ENCODE results near the gene EIF4E.
"Not testable (repeated sequence)": the region's sequence is repeated elsewhere in the genome, so short reads cannot be mapped to it uniquely, and the experiment has no call there.

EIF4E gene

GRCh38 chr4:98930311-98930865 lies 1.5 kb upstream of the EIF4E start:
- no peak for DNase-seq (ENCODE audit: low spot score)

DNA sequence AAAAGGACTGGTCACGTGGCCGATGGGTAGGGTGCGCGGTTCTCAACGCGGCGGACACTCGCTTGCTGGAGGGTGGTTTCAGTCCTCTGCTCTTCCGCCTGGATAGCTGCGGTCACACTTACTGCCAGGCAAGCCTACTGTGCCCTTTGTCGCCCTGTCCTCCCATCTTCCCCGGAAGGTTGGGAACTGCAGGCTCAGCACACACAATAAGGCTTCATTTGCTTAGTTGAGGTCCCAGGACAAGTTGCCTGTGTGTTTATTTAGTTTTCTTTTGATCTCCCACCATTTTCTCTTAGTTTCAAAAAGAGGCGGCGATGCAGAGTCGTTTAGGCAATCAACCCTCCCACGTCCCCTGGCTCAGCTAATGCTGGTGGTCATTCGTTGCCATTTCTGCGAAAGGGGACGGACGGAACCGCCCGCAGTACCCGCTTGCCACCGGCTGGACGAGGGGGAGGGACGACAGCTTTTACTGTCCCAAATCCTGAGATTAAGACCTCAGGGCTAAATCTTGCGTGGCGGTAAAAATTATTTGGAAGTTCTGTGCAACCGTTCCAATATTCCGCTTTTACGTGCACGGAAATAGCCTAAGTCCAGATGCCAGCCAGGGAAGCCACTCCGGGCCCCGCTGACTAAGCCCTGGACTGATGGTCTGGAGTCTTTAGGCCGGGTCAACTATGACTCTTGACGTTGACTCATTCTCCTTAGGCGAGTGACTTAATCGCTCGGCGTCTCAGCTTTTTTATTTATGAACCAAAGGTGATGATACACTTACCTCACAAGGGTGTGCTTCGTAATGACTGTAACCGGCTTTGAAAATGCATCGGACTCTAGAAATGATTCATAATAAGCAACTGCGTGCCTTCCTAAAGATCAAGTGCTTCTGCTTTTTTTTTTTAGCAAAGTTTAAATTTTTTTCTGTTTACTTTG lies 671 bp upstream of the EIF4E start:
- peak; percentile 68 for DNase-seq (ENCODE audit: low spot score)

DNA sequence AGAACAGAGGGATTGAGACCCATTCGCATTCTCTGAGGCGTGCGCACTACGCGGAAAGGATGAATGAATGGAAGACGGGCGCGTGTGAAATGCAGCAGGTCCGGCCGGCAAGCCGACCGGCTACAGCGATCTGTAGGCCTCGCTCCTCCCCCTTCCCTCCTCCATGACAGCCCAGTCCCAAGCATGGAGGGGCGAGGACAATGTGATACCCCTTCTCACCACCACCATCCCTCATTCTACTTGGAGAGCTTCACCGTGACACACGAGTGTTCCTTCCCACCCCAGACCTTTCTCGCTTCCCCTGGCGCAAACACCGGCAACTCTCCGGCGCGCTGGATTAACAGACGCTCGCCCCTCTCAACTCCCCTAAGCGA lies 815 bp downstream of the EIF4E start:
- DNase-seq (ENCODE audit: low spot score), result peak; percentile 79

GRCh38 chr4:98926257-98926656 lies 2.7 kb downstream of the EIF4E start:
- DNase-seq (ENCODE audit: low spot score), result not testable (repeated sequence)

GRCh38 chr4:98921292-98921691 lies 7.6 kb downstream of the EIF4E start:
- DNase-seq (ENCODE audit: low spot score), result no peak

- no peak for DNase-seq (ENCODE audit: low spot score)
Measured at GRCh38 chr4:98919996-98920395, 8.9 kb downstream of the EIF4E start.

DNA sequence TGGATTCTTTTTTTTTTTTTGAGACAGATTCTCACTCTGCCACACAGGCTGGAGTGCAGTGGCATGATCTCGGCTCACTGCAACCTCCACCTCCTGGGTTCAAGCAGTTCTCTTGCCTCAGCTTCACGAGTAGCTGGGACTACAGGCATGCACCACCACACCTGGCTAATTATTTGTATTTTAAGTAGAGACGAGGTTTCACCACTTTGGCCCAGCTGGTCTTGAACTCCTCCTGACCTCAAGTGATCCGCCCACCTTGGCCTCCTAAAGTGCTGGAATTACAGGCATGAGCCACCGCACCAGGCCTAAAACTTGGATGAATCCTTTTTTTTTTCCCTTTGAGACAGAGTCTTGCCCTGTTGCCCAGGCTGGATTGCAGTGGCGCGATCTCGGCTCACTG lies 18.2 kb downstream of the EIF4E start:
- not testable (repeated sequence) for DNase-seq (ENCODE audit: low spot score)

GRCh38 chr4:98909646-98910401 lies 19.1 kb downstream of the EIF4E start:
- no peak for DNase-seq (ENCODE audit: low spot score)

DNA sequence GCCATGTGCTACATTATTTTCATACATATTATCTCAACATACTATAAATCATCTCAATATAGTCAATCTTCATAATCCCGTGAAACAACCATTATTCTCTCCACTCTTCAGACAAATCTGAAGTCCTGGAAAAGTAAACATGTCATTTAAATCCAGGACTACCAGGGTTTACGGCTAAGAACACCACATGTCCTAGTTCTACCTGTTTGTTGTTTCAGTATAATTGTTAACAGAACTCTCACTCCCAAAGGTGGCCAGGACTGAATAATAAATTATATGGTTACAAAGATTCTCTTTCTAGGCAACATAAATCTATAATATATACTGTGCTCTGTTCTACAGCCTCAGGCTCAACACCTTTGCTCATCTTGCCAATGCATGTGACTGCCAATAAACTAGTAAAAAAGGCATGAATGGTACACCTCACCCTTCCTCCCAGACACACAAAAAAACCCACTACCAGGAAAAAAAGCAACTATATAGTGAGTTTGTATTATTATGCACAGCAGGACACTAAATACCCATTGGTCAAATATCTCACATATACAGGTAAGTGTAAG lies 20.1 kb downstream of the EIF4E start:
- DNase-seq (ENCODE audit: low spot score), result no peak

DNA sequence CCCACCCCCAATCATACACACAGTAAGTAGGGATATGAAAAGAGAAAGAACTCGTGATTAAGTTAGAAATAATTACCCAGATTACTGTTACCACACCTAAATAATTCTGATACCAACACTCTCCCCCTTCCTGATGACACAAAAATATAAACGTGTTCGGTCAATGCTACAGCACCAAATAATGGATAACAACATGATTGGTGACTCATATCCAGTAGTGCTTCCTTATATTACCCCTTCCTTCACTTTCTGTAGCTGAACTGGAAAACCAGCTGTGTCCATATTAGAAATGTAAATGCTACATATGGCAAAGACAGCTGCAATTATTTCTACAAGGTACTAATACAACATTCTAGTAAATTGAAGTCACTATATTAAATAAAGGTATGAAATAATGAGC lies 20.8 kb downstream of the EIF4E start:
- no peak for DNase-seq (ENCODE audit: low spot score)

GRCh38 chr4:98905839-98906238 lies 23.1 kb downstream of the EIF4E start:
- DNase-seq (ENCODE audit: low spot score), result no peak

DNA sequence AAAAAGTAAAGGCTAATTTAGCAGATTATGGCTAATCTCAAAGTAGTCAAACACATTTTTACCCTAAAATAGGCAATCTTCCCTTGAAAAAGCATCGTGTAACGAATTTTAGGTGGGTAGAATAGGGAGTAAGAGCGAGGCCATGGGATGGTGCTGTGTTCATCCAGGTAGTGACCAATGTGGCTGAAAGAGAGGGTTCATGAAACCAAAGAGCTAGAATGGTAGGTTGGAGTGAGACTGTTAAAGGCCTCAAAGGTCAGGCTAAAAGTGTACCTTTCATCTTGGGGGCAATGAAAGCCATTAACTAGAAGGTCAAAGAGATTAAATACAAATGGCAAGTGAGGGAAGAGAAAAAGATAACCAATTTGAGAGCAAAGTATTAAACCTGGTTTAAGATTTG lies 23.6 kb downstream of the EIF4E start:
- no peak for DNase-seq (ENCODE audit: low spot score)

- DNase-seq (ENCODE audit: low spot score), result no peak
Measured at GRCh38 chr4:98903963-98904362, 25.0 kb downstream of the EIF4E start.

- no peak for DNase-seq (ENCODE audit: low spot score)
Measured at GRCh38 chr4:98903561-98903960, 25.4 kb downstream of the EIF4E start.

DNA sequence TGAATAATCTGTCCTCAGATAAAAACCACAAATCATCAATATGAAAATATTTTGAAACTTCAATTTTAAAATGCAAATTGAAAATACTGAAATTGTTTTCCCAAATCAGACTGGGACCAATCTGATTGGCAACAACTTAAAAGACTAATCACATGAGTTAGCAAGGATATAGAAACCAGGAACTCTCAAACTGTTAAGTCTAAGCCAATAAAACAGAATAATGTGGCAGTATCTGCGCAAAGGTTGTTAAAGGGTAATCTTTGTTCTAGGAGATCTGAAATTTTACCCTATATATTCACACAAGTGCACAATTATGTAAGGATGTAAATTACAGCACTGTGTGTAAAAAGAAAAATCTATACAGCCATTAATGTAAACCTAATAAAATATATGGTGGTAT lies 29.7 kb downstream of the EIF4E start:
- DNase-seq (ENCODE audit: low spot score), result no peak

- DNase-seq (ENCODE audit: low spot score), result no peak
Measured at GRCh38 chr4:98891478-98892337, 37.2 kb downstream of the EIF4E start.

DNA sequence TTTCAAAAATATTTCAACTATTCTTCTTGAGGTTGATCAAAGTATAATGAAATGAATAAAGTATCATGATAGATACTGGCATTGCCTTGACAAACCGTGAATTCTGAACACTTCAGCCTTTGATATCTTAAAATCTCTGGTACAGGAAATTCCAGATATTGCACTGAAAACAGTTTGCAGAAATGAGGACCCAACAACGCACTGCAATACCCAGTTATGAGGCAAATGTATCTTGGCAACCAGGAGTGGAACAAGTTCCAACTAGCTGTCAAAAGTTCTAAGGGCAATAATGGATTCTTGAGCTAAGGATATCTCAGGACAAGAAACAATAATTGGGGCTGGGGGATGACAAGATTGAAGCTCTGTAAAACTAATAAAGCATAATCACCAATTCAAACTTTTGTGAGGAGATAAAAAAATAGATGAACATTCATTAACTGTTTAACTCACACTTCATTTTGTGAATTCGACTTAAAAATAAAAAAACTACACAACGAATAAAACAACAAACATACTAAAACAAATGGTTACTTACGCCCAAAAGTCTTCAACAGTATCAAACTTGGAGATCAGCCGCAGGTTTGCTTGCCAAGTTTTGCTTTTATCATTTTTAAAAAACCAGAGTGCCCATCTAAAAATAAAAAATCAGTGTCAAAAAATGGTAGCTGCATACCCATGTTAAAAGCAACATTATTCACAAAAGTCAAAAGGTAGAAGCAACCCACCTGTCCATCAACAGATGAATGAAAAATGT lies 38.1 kb downstream of the EIF4E start:
- DNase-seq (ENCODE audit: low spot score), result no peak

DNA sequence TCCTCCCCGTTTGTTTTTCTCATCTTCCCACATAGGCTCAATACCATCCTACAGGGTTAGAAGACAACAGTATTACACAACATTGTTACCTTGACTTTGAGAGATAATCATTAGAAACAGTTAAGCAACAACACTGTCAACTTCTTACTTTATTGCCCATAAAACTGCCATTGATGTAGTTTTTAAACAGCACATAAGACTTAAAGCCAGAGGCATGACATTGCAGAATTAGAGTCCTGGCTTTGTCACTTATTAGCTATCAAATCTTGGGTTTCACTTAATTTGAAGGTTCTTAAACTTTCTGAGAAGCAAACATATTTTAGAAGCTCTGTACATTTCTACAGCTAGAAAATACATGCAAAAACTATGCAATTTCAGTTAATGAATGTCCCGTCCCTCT lies 41.8 kb downstream of the EIF4E start:
- DNase-seq (ENCODE audit: low spot score), result no peak

DNA sequence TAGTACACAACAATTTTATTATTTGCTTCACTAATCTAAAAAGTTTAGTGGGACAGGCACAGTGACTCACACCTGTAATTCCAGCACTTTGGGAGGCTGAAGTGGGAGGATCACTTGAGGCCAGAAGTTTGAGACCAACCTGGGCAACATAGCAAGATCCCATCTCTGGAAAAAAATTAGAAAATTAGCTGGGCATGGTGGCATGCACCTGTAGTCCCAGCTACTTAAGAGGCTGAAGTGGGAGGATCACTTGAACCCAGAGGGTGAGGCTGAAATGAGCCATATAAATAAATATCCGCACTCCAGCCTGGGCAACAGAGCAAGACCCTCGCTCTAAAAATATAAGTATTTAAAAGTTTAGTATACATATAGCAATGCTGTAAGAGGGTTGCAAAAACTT lies 42.6 kb downstream of the EIF4E start:
- DNase-seq (ENCODE audit: low spot score), result not testable (repeated sequence)

DNA sequence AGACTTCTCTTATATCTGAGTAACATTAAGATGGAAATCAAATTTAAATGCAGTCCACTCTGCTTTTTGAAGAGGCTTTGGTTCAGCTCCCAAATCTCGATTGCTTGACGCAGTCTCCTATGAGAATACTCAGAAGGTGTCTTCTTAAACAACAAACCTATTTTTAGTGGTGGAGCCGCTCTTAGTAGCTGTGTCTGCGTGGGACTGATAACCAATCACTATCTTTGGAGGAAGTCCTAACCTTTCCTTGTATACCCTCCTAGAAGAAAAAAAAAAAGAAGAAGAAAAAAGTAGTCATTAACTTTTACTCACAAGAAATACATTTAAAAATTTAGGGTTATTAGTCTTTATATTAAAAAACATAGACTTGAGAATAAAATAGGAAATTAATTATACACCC lies 48.0 kb downstream of the EIF4E start:
- DNase-seq (ENCODE audit: low spot score), result not testable (repeated sequence)

GRCh38 chr4:98879515-98879914 lies 49.4 kb downstream of the EIF4E start:
- no peak for DNase-seq (ENCODE audit: low spot score)
